Panc1 (cell line): ENCODE results near the gene SLC27A5. TPM values are rescaled to one million over a fixed set of nuclear protein-coding genes. Genes with fewer than 3 reads are reported as not detected.

ENCODE experiments used
- ATAC-seq: fragments of 200-7000 bp; cut with Tn5 transposase; 2 replicates; pipeline ENCODE4 v1.9.1; 2020; ENCODE audit warnings: mild to moderate bottlenecking, moderate library complexity
- BruUV-seq: library from RNA; stranded (reverse); fragments of 400-500 nt; replicated peaks from 2 replicates; lab custom pipeline; 2021; lab: Mats Ljungman, UMichigan
- CTCF ChIA-PET: fragments of 300-600 bp; sonication (Branson Sonifier 250); formaldehyde crosslinking; loops from one replicate; lab custom pipeline; 2022; ENCODE audit warnings: antibody characterized with exemption; lab: Charles Lee
- POLR2A ChIA-PET: fragments of 300-600 bp; sonication (Branson Sonifier 250); formaldehyde crosslinking; loops from one replicate; lab custom pipeline; 2022; ENCODE audit warnings: antibody characterized with exemption; lab: Charles Lee
- DNase-seq: peaks from one replicate; pipeline ENCODE4 v3.0.0-alpha.2; 2010; ENCODE audit warnings: low read depth, low spot score
- H3K27ac ChIP-seq: 2 replicates; pipeline ENCODE4 v1.5.1; 2011; ENCODE audit warnings: mild to moderate bottlenecking, low read length, inconsistent platforms
- H3K27me3 ChIP-seq: fragments of 200-500 bp; sonication (Bioruptor generic); 2 replicates; pipeline ENCODE4 v1.6.0; 2014; ENCODE audit warnings: low read length, inconsistent platforms; ENCODE audit not compliant: control insufficient read depth, insufficient read depth
- H3K36me3 ChIP-seq: fragments of 200-500 bp; sonication (Bioruptor generic); 2 replicates; pipeline ENCODE4 v1.5.1; 2014; ENCODE audit warnings: inconsistent platforms, mild to moderate bottlenecking, low read length, moderate library complexity; ENCODE audit not compliant: control insufficient read depth, insufficient read depth
- H3K4me1 ChIP-seq: 2 replicates; pipeline ENCODE4 v1.5.1; 2011; ENCODE audit warnings: inconsistent platforms, mild to moderate bottlenecking, low read length, moderate library complexity; ENCODE audit not compliant: control insufficient read depth, insufficient read depth
- H3K4me3 ChIP-seq, 2 experiments: 2 replicates each; pipeline ENCODE4 v1.5.1; 2011 to 2012; ENCODE audit warnings: low read depth in 2 of 2, low read length in 2 of 2, mild to moderate bottlenecking in 2 of 2, inconsistent platforms in 1 of 2, moderate library complexity in 1 of 2
- H3K9me3 ChIP-seq: fragments of 200-500 bp; sonication (Bioruptor generic); 2 replicates; pipeline ENCODE4 v1.5.1; 2014; ENCODE audit warnings: low read depth, mild to moderate bottlenecking, inconsistent platforms, low read length, moderate library complexity; ENCODE audit not compliant: control insufficient read depth, insufficient read depth
- CTCF ChIP-seq: fragments of 450-650 bp; IDR thresholded peaks from 2 replicates; pipeline ENCODE4 v1.5.1; 2017; ENCODE audit warnings: mild to moderate bottlenecking
- POLR2AphosphoS5 ChIP-seq: IDR thresholded peaks from 2 replicates; pipeline ENCODE4 v1.6.1; 2012; ENCODE audit warnings: mild to moderate bottlenecking, low read depth, low read length, moderate library complexity
- REST ChIP-seq, 2 experiments: IDR thresholded peaks; 2 replicates each; pipeline ENCODE4 v1.6.1; 2011 to 2012; ENCODE audit warnings: low read depth in 2 of 2, control low read depth in 1 of 2, low read length in 1 of 2, mild to moderate bottlenecking in 1 of 2, moderate library complexity in 1 of 2; ENCODE audit not compliant: insufficient read depth in 1 of 2
- SIN3A ChIP-seq: IDR thresholded peaks from 2 replicates; pipeline ENCODE4 v1.6.1; 2012; ENCODE audit warnings: low read depth, mild to moderate bottlenecking, low read length, moderate library complexity, borderline replicate concordance; ENCODE audit not compliant: insufficient read depth
- TCF7L2 ChIP-seq: IDR thresholded peaks from 2 replicates; pipeline ENCODE4 v1.6.1; 2011; ENCODE audit warnings: mild to moderate bottlenecking, low read depth, low read length, inconsistent platforms
- in situ Hi-C: cut with HindIII; loops from 2 replicates; pipeline ENCODE4 v1.10.0; 2016; ENCODE audit warnings: low sequenced_read_pairs, low pct_unique_long_range_greater_than_20kb
- intact Hi-C: fragments of 100-400 bp; cut with micrococcal nuclease; formaldehyde crosslinking; loops from one replicate; pipeline ENCODE4 v1.10.0; 2022; ENCODE audit not compliant: unreplicated experiment
- total RNA-seq: library from RNA; stranded (reverse); gene quantifications from one replicate; pipeline ENCODE4 v1.2.1, GENCODE V29; 2021; ENCODE audit not compliant: unreplicated experiment

The SLC27A5 gene
- total RNA-seq, 1 experiment from 2014 or later: 10.7 TPM

DNA sequence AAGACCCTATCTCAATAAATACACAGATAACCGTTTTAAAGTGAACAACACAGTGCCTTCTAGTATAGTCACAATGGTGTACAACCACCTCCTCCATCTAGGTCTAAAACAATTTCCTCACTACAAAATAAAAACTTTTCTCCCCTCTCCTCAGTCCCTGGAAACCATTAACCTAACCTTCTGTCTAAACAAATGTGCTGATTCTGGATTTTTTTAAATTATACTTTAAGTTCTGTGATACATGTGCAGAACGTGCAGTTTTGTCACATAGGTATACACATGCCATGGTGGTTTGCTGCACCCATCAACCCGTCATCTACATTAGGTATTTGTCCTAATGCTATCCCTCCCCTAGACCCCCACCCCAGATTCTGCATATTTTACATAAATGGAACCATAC is 17.6 kb upstream of the SLC27A5 start:
- ChIA-PET CTCF (interaction anchor here (0.7 kb wide), 1 partner anchor 9 kb away, joined by 4 read pairs; no protein-coding TSS in a partner anchor), POLR2A (no interaction called here)
- intact Hi-C loops: no loop called here
- TF ChIP-seq POLR2AphosphoS5 (no peak), REST (IDR thresholded peaks at IDR 0.05; ENCODE audit: insufficient read depth in 1 of 2, low read depth in 2 of 2, low read length in 1 of 2) (no peak), CTCF (no peak), TCF7L2 (no peak), SIN3A (no peak)
- no peaks in the 10 kb centered on the region for H3K4me1 ChIP-seq
- no peaks in the 10 kb centered on the region; the same call in 1 of the 2 replicates for H3K27me3 ChIP-seq
- no peak overlapping the region for H3K27ac ChIP-seq
- H3K4me3 ChIP-seq: no peak overlapping the region
- ATAC-seq (no peak), DNase-seq (no peak)
- no peaks in the 10 kb centered on the region for H3K36me3 ChIP-seq
- in situ Hi-C loops: no loop called here
- H3K9me3 ChIP-seq: no peaks in the 10 kb centered on the region
- BruUV-seq: no TSS peak

DNA sequence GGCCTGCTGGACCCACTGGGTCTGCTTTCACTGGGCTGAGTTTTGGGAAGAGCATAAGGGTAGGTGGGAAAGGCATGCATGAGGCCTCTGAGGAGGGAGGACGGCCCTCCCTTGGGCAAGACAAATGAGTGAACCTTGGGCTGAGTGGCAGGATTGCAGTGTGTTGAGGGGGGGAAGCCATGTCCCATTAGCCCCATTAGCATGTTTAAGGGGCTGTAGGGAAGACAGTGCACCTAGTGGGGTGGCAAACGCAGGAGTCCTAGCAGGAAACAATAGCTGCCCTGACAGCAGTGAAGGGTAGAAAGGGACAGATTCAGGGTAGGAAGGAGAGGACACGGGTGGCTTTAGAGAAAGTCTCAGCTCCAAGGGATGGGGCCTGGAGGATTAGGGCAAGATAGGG is 10.9 kb upstream of the SLC27A5 start:
- H3K4me1 ChIP-seq: peaks cover 20% of the 10 kb centered on the region
- TF ChIP-seq POLR2AphosphoS5: no peak
- TF ChIP-seq SIN3A: no peak
- TF ChIP-seq TCF7L2: no peak
- no peak for TF ChIP-seq CTCF
- no peak for TF ChIP-seq REST (IDR thresholded peaks at IDR 0.05; ENCODE audit: insufficient read depth in 1 of 2, low read depth in 2 of 2, low read length in 1 of 2)
- intact Hi-C loops: no loop called here
- H3K4me3 ChIP-seq: no peak overlapping the region
- no peaks in the 10 kb centered on the region for H3K9me3 ChIP-seq
- ATAC-seq (no peak), DNase-seq (no peak)
- no peaks in the 10 kb centered on the region; the same call in 1 of the 2 replicates for H3K36me3 ChIP-seq
- CTCF ChIA-PET: no interaction called here
- no peaks in the 10 kb centered on the region for H3K27me3 ChIP-seq
- POLR2A ChIA-PET: no interaction called here
- no TSS peak for BruUV-seq
- in situ Hi-C loops: no loop called here
- no peak overlapping the region for H3K27ac ChIP-seq
